Fibroblast of pulmonary artery (primary cell): ENCODE measurements around the gene PRRC2A.

Experiments used
- DNase-seq: peaks from one replicate; pipeline ENCODE4 v3.0.0-alpha.2; 2010; ENCODE audit warnings: low read depth
- H3K4me3 ChIP-seq: replicated peaks from 2 replicates; pipeline ENCODE4 v1.5.1; 2011; ENCODE audit warnings: low read depth, mild to moderate bottlenecking, control low read depth, low read length, moderate library complexity
- TF ChIP-seq, protein P1 (sequence below): IDR thresholded peaks from 2 replicates; pipeline ENCODE4 v1.5.1; 2011; ENCODE audit warnings: mild to moderate bottlenecking, control low read depth, low read length, inconsistent platforms; ENCODE audit errors: missing control alignments

Gene PRRC2A

DNA sequence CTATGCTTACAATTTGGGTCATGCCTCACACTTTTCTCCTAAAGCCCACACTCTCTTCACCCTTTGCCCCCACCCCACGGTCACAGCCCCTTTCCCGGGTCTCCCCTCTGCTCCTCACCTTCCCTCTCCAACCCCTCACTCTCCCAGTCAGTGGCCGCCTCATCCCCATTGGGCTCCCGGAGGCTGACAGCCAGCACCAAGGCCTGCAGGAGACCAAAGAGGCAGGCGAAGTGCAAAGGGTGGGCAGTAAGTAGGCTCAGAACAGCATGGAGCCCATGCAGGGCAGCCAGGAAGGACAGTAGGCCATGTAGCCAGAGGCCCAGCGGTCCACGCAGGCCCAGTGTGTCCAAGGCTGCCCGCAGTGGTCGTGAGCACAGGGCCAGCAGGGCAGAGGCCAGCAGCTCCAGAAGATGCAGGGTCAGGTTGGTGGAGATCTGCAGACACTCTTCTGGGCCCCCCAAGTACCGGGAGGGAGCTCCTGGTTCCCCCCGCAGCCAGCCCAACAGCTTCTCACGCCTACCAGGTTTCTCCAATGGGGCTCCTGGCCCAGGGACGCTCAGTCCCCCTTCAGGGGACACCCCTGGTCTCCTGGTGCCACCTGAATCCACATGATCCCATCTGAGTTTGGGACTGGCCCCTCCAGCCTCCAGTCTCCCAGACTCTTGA, 38.6 kb downstream of the PRRC2A start:
- TF ChIP-seq, protein P1, sequence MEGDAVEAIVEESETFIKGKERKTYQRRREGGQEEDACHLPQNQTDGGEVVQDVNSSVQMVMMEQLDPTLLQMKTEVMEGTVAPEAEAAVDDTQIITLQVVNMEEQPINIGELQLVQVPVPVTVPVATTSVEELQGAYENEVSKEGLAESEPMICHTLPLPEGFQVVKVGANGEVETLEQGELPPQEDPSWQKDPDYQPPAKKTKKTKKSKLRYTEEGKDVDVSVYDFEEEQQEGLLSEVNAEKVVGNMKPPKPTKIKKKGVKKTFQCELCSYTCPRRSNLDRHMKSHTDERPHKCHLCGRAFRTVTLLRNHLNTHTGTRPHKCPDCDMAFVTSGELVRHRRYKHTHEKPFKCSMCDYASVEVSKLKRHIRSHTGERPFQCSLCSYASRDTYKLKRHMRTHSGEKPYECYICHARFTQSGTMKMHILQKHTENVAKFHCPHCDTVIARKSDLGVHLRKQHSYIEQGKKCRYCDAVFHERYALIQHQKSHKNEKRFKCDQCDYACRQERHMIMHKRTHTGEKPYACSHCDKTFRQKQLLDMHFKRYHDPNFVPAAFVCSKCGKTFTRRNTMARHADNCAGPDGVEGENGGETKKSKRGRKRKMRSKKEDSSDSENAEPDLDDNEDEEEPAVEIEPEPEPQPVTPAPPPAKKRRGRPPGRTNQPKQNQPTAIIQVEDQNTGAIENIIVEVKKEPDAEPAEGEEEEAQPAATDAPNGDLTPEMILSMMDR, result no peak
- DNase-seq, result no peak
- peak overlapping the region; percentile 96 for H3K4me3 ChIP-seq

DNA sequence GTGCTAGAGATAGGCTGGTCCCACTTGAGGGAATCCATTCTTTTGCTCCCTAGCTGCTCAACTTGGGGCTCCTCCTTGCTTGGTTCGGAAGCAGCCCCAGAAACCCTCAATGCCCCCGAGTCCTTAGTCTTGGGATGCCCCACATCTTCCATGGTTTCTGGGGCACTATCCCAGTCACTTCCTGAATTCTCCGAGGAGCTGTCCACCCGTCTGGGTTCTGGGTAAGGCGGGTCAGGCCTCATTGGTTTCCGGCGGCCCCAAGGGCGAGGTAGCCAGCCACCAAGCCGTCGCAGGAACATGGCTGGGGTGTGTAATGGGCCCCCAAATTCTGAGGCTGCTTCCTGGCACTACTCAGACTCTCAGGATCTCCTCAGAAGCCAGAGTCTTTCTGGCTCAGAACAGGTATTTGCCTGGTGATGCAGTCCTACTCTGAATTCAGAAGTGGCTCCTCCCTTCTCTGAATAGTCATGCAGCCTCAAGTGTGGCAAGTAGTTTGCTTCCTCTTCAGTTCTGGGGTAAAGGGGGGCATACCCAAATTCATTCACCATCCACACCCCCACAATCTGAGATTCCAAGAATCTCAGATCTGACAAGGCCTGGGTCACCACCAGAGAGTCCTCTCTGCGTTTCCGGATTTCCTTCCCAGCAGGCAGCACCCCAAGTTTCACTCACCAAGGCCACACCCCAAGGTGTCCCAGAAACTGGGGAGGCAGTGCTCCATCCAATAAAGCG, 39.3 kb downstream of the PRRC2A start:
- TF ChIP-seq, protein P1, result no peak
- H3K4me3 ChIP-seq, result peak overlapping the region; percentile 96
- DNase-seq, result peak; percentile 18

DNA sequence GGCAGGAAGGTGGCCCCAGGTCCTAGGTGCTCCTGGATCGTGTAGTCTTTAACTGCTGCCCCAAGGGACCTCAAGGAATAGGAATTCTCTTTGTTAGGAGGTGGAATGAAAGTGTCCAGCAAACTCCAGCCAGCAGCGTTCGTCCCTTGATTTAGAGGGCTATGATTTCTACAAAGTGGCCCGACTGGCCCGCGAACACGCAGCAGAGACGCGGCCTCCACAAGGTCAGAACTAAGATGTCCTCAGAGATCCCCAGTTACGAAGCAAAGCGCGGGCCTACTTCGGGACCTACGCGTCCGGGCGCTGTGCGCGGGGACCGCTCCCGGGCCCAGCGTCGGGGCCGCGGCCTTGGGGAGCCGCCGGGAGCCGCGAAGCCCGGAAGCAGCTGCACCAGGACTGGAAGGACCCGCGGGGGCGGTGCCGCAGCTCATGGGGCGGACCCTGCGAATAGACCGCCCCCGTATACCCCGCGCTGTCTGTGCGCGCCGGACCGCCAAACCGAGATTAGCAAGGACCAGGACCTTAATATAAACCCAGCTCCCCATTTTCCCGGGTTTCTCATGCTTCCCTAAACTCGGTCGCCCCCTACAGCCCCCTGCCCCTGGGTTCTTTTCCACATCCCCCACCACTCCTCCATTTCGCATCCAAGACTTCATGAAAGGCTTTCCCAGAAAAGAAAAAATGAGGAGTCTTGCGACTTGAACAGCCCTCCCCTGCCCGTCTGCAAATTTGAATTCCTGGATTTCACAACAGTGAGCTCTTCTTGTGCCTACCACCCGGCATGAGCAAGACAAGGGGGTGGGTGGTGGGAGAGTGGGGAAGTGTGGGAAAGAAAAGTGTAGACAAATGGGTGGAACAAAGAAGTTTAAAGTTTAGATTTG, 40.1 kb downstream of the PRRC2A start, which contains the start of gene C6orf47:
Gene C6orf47, minus strand, starts transcription at position 398 of the 881 bp plus-strand sequence. CDS start 831 bp downstream, outside the sequence.
- peak within 1 kb of the TSS; percentile 96 for H3K4me3 ChIP-seq
- DNase-seq, result peak; percentile 82
- TF ChIP-seq, protein P1, result no peak

DNA sequence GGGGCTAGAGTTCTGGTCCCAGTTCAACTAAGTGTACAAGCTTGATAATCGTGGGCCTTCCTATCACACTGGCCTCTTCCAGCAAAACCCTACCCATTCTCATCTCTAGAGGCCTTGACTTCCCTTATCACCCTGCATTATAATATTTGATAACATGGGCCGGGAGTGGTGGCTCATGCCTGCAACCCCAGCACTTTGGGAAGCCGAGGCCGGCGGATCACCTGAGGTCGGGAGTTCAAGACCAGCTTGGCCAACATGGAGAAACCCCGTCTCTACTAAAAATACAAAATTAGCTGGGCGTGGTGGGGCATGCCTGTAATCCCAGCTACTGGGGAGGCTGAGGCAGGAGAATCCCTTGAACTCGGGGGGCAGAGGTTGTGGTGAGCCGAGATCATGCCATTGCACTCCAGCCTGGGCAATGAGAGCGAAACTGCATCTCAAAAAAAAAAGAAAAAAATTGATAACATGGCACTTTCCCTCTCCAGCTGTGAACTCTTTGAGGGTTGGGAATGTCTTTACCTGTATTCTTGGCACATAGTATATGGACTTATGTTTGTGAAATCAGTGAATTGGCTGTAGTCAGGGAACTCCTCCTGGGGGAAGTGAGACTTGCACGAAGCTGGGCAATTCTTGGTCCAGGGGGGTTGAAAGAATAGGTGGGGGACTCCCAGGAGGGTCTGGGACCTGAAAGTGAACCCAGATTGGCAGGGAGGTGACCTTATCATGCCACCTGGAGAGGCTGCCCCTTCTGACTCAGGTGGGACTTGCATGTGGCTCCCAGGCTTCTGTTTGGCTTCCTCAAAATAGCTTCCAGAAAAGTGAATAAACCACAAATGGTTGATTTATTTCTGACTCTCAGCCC, 41.0 kb downstream of the PRRC2A start:
- peak overlapping the region; percentile 96 for H3K4me3 ChIP-seq
- TF ChIP-seq, protein P1, result no peak
- no peak for DNase-seq

DNA sequence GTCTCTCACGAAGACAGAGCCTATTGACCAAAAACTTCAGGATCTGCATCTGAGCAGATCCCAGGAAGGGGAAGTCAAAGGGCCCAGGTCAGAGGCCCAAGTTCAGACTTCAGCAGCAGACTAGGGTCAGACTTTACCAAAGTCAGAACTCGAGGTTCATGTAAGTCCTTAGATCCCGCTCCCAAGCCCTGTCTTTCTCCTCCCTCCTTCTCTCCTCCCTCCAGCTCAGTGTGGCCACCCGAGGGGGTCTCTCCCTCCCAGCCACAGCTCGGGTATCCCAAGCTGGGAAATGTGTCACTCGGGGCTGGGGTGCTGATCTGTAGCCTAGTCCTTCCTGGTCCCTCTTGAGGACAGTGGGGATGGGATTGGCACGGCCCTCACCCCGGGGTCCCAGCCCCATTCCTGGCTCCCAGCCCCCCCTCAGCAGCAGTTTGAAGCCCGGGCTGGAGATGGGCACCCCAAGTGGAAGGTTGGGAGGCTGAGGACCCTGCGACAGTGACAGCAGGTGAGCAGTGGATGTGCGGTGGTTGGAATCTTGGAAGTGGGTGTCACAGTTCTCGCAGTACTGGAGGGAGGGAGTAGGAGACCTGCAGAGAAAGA, 41.7 kb downstream of the PRRC2A start:
- TF ChIP-seq, protein P1, result no peak
- DNase-seq, result no peak
- H3K4me3 ChIP-seq, result no peak overlapping the region
